ENCODE results near the gene ABCD3. TPM values are rescaled to one million over a fixed set of nuclear protein-coding genes. Genes with fewer than 3 reads are reported as not detected.
"Not testable (repeated sequence)": the region's sequence is repeated elsewhere in the genome, so short reads cannot be mapped to it uniquely, and the experiment has no call there.

ABCD3 gene
- 29.6 and 35.6 TPM in 2 replicates for total RNA-seq (2014; rRNA removed; shearing (Covaris generic))
- 23.3 and 27.4 TPM in 2 replicates for polyA plus RNA-seq (2014; cell fraction: nucleus; rRNA removed)

GRCh38 chr1:94417978-94418663, at the start of gene ABCD3:
Gene ABCD3, plus strand, starts transcription at chr1:94418389. Its CDS starts 90 bp downstream, at chr1:94418479.
- peak; percentile 90 for DNase-seq (ENCODE audit: extremely low read depth, low read depth)

- DNase-seq (ENCODE audit: extremely low read depth, low read depth), result not testable (repeated sequence)
These were observed 45.4 kb upstream of the ABCD3 start for GRCh38 chr1:94372771-94373170.

DNA sequence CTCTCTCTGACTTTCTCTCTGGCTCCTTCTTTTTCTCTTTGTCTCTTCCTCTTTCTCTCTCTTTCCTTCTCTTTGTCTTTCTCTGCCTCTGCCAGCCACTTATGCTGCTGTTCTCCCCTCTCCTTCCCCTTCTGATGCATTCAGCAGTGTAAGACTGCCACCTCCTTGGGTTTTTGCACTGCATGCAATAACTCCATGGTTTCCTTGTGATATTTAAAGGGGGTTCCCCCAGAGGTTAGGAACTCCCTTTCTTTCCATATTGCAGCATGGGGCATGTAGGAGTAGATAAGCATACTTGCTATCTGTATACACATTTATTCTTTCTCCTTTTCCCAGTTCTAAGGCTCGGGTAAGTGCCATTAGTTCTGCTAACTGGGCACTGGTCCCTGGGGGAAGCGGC, 44.9 kb upstream of the ABCD3 start:
- DNase-seq (ENCODE audit: extremely low read depth, low read depth), result not testable (repeated sequence)

DNA sequence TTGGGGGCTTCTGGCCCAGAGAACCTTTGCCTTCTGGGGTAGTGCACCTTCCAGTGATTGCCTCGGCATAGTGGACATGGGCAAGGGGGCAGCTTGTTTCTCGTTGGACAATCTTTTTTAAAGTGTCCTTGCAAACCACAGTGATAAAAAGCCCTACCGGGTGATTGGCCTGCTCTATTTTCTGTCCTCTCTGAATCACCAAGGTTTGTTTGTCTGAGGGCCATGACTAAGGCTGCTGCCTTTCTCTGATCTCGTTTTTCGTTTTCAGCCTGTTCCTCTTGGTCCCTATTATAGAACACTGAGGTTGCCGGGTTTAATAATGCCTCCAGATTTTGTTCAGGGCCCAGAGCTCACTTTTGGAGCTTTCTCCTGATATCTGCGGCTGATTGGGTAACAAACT, 42.5 kb upstream of the ABCD3 start:
- not testable (repeated sequence) for DNase-seq (ENCODE audit: extremely low read depth, low read depth)

- not testable (repeated sequence) for DNase-seq (ENCODE audit: extremely low read depth, low read depth)
These were observed 39.7 kb upstream of the ABCD3 start for GRCh38 chr1:94378493-94378892.

DNA sequence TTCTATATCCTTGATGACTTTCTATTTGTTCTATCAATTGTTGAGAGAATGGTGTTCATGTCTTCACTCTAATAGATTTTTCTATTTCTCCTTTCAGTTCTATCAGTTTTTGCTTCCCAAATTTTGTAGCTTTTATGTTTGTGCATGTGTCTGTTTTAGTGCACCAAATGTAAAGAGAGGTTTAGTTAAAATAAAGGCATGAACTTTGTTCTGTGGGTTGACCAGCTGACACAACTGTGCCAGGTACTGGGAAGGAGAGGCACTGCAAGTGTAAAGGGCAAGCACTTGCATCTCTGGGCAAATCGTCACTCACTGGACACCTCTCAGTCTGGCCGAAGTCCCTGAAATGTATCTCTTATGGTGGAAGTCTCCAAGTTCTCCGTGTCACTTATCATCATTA, 38.6 kb upstream of the ABCD3 start:
- DNase-seq (ENCODE audit: extremely low read depth, low read depth), result no peak

DNA sequence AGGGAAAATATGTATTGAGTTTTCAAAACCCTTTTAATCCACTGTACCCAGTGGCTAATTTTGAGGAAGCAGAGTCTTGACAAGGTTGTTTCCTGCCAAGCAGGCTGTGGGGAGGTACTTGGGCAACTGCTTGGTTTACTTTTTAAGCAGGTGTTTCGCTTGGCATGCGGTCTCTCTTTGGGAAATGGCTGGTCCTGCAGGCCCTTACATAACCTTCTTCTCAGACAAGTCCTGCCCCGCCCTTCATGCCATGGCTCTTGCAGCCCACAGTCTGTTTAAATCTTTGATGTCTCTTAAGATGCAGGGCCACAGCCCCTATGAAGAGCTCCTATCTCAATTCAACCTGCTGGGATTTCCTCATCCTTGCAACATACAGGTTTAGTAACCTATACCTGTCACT, 36.0 kb upstream of the ABCD3 start:
- no peak for DNase-seq (ENCODE audit: extremely low read depth, low read depth)

DNA sequence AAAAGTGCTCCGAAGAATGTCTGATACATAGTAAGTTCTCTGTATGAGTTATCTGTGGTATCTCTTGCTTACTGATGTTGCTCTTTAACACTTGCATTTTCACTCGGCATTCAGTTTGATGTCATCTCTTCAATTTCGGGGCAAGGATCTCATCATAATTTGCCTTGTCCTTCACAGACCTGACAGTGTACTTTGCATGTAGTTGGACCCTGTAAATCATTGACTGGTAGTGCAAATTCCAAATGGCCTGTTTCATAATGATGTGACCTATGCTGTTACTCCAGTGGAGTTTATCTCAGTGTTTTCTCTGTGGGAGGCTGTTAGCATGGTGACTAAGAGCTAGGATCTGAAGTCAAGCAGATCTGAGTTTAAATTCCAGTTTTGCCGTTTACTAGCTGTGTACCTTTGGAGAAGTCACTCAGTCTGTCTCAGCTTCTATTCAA, 34.2 kb upstream of the ABCD3 start:
- no peak for DNase-seq (ENCODE audit: extremely low read depth, low read depth)

DNA sequence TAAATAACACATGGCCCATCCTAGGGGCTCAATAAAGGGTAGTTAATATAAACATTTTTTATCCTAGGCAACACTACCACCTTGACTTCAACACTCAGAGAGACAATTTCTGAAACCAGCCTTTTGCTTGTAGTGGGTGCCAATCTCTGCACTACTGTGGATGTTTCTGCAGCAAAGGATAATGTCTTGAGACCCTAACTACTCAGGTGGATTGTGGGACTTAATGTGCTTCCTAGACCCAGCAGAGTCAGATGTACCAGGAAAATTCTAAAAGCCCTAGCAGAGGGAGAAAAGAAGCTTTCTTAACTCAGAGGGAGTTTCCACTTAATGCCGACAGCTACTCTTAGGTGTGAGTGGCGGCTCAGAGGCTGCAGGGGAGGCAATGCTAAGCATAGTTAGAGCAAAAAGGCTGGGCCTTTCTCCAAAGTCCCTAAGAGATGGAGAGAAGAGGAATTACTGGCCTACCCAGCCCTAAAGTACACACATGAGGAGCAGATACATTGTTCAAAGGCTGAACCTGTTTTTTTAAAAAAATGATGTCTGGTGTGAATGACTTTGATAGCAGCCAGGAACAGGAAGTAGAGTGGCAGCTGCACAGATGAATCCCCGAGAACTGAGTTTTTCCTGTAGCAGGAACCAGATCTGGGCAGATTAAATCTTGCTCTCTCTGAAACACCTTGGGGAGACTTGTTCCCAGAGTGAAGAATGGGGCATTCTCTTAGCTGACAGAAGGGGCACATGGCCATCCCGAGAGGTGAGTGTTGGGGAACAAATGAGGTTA, 33.5 kb upstream of the ABCD3 start:
- DNase-seq (ENCODE audit: extremely low read depth, low read depth), result no peak

DNA sequence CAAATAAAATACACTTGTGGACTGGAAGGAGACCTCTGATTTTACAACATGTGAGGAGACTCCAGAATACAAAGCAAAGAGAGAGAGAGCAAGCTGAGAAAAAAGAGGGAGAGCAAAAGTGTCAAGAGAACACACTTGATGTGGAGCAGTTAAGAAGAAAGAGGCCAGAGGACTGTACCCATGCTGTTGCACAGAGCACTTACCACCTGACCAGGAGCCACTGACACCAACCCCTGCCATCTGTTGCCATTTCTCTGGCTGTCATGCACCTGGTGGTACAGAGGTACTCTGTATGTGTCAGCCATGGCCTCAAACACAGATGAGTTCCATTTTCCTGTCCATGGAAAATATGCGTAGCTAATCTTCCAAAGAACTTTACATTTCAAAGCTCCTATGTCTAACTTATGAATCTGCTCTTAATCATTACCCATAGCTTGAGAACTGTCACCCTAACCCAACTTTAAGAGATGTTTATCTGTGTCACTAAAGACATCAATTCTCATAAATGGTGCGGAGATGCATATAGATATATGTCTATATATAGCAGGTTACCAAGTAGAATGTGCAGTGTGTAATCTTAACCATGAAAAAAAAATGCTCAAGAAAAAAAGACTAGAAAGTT, 32.8 kb upstream of the ABCD3 start:
- no peak for DNase-seq (ENCODE audit: extremely low read depth, low read depth)

- no peak for DNase-seq (ENCODE audit: extremely low read depth, low read depth)
These were observed 28.9 kb upstream of the ABCD3 start for GRCh38 chr1:94389298-94389697.

DNA sequence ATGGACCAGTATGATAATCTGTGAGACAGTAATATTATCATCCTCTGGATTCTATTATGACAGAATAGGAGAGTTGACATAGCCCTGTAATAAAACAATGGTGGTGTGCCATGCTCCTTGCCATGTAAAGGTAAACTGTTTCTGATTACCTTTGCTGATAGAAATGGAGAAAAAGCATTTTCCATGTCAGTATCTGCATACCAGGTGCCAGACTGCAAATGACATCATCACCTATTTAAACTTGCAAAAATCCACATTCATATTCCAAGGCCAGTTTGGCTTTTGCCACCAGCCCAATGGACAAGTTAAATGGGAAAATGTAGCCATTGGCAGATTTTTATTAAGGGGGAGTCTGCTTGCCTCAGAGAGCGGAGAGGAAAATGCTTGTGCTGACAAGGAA, 23.9 kb upstream of the ABCD3 start:
- DNase-seq (ENCODE audit: extremely low read depth, low read depth), result no peak

DNA sequence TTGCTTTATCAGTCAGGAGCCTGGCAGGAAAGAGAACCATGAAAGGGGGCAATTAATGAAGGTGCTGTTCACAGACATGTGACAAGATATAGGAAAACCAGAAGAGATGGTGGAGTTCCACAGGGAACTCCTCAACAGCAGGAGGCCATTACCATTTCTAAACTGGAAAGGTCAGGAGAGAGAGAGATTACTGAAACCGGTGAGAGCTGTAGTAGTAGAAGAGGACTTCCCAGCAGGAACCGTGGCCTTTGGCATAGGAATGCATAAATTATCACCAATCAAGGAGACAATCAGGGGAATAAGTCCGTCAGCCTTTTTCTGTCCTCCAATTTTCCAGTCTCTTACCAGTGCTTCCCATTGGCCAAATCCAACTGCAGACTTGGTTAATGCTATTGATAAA, 23.0 kb upstream of the ABCD3 start:
- no peak for DNase-seq (ENCODE audit: extremely low read depth, low read depth)

GRCh38 chr1:94395748-94396309, 22.4 kb upstream of the ABCD3 start:
- no peak for DNase-seq (ENCODE audit: extremely low read depth, low read depth)

- DNase-seq (ENCODE audit: extremely low read depth, low read depth), result no peak
These were observed 21.7 kb upstream of the ABCD3 start for GRCh38 chr1:94396356-94397010.

- DNase-seq (ENCODE audit: extremely low read depth, low read depth), result no peak
These were observed 19.8 kb upstream of the ABCD3 start for GRCh38 chr1:94398356-94398755.

GRCh38 chr1:94399453-94399852, 18.7 kb upstream of the ABCD3 start:
- DNase-seq (ENCODE audit: extremely low read depth, low read depth), result no peak

GRCh38 chr1:94401206-94401605, 17.0 kb upstream of the ABCD3 start:
- DNase-seq (ENCODE audit: extremely low read depth, low read depth), result no peak

DNA sequence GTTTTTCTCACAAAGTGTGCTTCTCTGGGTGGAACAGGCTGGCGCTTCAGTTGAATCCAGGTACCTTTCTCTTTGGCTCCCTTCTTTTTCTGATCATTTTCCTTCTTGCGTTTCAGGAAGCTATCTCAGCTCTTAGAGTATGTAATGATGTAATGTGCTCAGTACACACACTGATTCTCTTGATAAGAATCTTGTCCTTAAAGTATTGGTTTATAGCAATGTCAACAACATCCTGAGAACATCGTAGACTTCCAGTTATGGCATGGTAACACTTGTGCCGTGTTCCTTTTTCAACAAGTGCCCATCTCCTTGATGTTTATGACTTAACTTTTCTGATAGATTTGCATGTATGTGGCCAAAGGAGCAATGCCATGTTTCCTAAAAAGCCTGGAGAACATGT, 11.7 kb upstream of the ABCD3 start:
- no peak for DNase-seq (ENCODE audit: extremely low read depth, low read depth)

GRCh38 chr1:94408104-94408830, 9.9 kb upstream of the ABCD3 start:
- no peak for DNase-seq (ENCODE audit: extremely low read depth, low read depth)
